Mesenchymal stem cell (in vitro differentiated cells and primary cell): ENCODE results near the gene WDR44.

Source experiments
- DNase-seq: peaks from one replicate; pipeline ENCODE4 v3.0.0-alpha.2; 2013
- H2AFZ ChIP-seq: one replicate; pipeline ENCODE4 v1.6.1; 2013; ENCODE audit warnings: low read depth, mild to moderate bottlenecking, control low read depth, inconsistent platforms, low read length, moderate library complexity
- H2AK5ac ChIP-seq: 2 replicates; pipeline ENCODE4 v1.6.1; 2013; ENCODE audit warnings: low read length, moderate library complexity, mild to moderate bottlenecking, inconsistent platforms; ENCODE audit not compliant: severe bottlenecking
- H2BK120ac ChIP-seq: one replicate; pipeline ENCODE4 v1.6.1; 2013; ENCODE audit warnings: low read depth, mild to moderate bottlenecking, inconsistent platforms, low read length, moderate library complexity
- H2BK12ac ChIP-seq, 2 experiments: one replicate each; pipeline ENCODE4 v1.6.1; 2013; ENCODE audit warnings: inconsistent platforms in 2 of 2, low read length in 2 of 2, mild to moderate bottlenecking in 2 of 2, moderate library complexity in 2 of 2, control low read depth in 1 of 2
- H2BK15ac ChIP-seq: one replicate; pipeline ENCODE4 v1.6.1; 2013; ENCODE audit warnings: mild to moderate bottlenecking, low read depth, inconsistent platforms; ENCODE audit not compliant: poor library complexity, severe bottlenecking
- H2BK5ac ChIP-seq: 2 replicates; pipeline ENCODE4 v1.6.1; 2013; ENCODE audit warnings: low read depth, mild to moderate bottlenecking, low read length, control low read depth, inconsistent platforms; ENCODE audit not compliant: poor library complexity, severe bottlenecking
- H3K14ac ChIP-seq, 2 experiments: one replicate each; pipeline ENCODE4 v1.6.1; 2013; ENCODE audit warnings: inconsistent platforms in 2 of 2, low read length in 2 of 2, control low read depth in 1 of 2, mild to moderate bottlenecking in 1 of 2, moderate library complexity in 1 of 2
- H3K18ac ChIP-seq, 2 experiments: one replicate each; pipeline ENCODE4 v1.6.1; 2013; ENCODE audit warnings: inconsistent platforms in 2 of 2, low read length in 2 of 2, control low read depth in 1 of 2, low read depth in 1 of 2, mild to moderate bottlenecking in 1 of 2
- H3K23ac ChIP-seq, 2 experiments: one replicate each; pipeline ENCODE4 v1.6.1; 2013; ENCODE audit warnings: inconsistent platforms in 2 of 2, low read length in 2 of 2, mild to moderate bottlenecking in 2 of 2, moderate library complexity in 2 of 2, control low read depth in 1 of 2
- H3K27ac ChIP-seq: 2 replicates; pipeline ENCODE4 v1.5.1; 2013; ENCODE audit warnings: mild to moderate bottlenecking, moderate library complexity, low read length, control low read depth, inconsistent platforms; ENCODE audit not compliant: poor library complexity, severe bottlenecking
- H3K27me3 ChIP-seq, 2 experiments: 2 replicates each; pipeline versions ENCODE4 v1.6.1 to v1.7.0; 2013; ENCODE audit warnings: low read length in 2 of 2, mild to moderate bottlenecking in 2 of 2, moderate library complexity in 2 of 2, control low read depth in 1 of 2, inconsistent platforms in 1 of 2; ENCODE audit not compliant: control insufficient read depth in 1 of 2, insufficient read depth in 1 of 2
- H3K36me3 ChIP-seq, 2 experiments: 2 replicates each; pipeline versions ENCODE4 v1.6.1 to v1.7.0; 2013; ENCODE audit warnings: low read length in 2 of 2, control low read depth in 1 of 2, inconsistent platforms in 1 of 2, low read depth in 1 of 2, mild to moderate bottlenecking in 1 of 2; ENCODE audit not compliant: insufficient read depth in 2 of 2, control insufficient read depth in 1 of 2
- H3K4ac ChIP-seq, 2 experiments: one replicate each; pipeline ENCODE4 v1.6.1; 2013; ENCODE audit warnings: inconsistent platforms in 2 of 2, low read length in 2 of 2, mild to moderate bottlenecking in 2 of 2, moderate library complexity in 2 of 2, control low read depth in 1 of 2, low read depth in 1 of 2
- H3K4me1 ChIP-seq: 2 replicates; pipeline ENCODE4 v1.6.1; 2013; ENCODE audit warnings: low read depth, low read length, control low read depth; ENCODE audit not compliant: control insufficient read depth, insufficient read depth
- H3K4me2 ChIP-seq: 2 replicates; pipeline ENCODE4 v1.6.1; 2013; ENCODE audit warnings: low read length, mild to moderate bottlenecking, inconsistent platforms; ENCODE audit not compliant: poor library complexity, severe bottlenecking
- H3K4me3 ChIP-seq, 2 experiments: 2 replicates each; pipeline versions ENCODE4 v1.5.1 to v1.7.0; 2013; ENCODE audit warnings: low read length in 2 of 2, mild to moderate bottlenecking in 2 of 2, control low read depth in 1 of 2, low read depth in 1 of 2; ENCODE audit not compliant: insufficient read depth in 1 of 2
- H3K79me1 ChIP-seq: replicated peaks from 2 replicates; pipeline ENCODE4 v1.6.1; 2013; ENCODE audit warnings: mild to moderate bottlenecking, control low read depth, low read length, inconsistent platforms; ENCODE audit not compliant: poor library complexity, severe bottlenecking
- H3K9ac ChIP-seq: 2 replicates; pipeline ENCODE4 v1.7.0; 2013; ENCODE audit warnings: mild to moderate bottlenecking, low read length, moderate library complexity
- H3K9me3 ChIP-seq: 2 replicates; pipeline ENCODE4 v1.7.0; 2013; ENCODE audit warnings: mild to moderate bottlenecking, low read length; ENCODE audit not compliant: control insufficient read depth
- H4K8ac ChIP-seq: one replicate; pipeline ENCODE4 v1.6.1; 2013; ENCODE audit warnings: inconsistent platforms, mild to moderate bottlenecking, low read length, moderate library complexity
- H4K91ac ChIP-seq: one replicate; pipeline ENCODE4 v1.6.1; 2013; ENCODE audit warnings: mild to moderate bottlenecking, low read length, inconsistent platforms
- WGBS: methylation state at CpG from one replicate; pipeline ENCODE4 v1.1.7; 2013; ENCODE audit warnings: mixed read lengths; 5-methylcytosine and 5-hydroxymethylcytosine counted together

WDR44 gene

GRCh38 chrX:118495061-118495921 is 149.4 kb downstream of the WDR44 start, which contains the start of gene DOCK11:
DOCK11 (plus strand) TSS chrX:118495815; CDS start chrX:118495972, 157 bp downstream.
- Histone ChIP-seq H2AFZ (peak within 1 kb of the TSS; percentile 96), H2BK120ac (peak within 1 kb of the TSS; percentile 49), H3K23ac (no peak within 1 kb of the TSS), H3K79me1 (peaks cover 2% of the 10 kb centered on the region), H3K9ac (peak within 1 kb of the TSS; percentile 88), H3K36me3 (no peaks in the 10 kb centered on the region), H2BK5ac (no peak within 1 kb of the TSS), H3K4me1 (peaks cover 7% of the 10 kb centered on the region), H3K18ac (peak within 1 kb of the TSS; percentile 83 to 98), H2BK12ac (peak within 1 kb of the TSS in 1 of 2 experiments; percentile 93), H2BK15ac (peak within 1 kb of the TSS; percentile 48), H3K27ac (no peak within 1 kb of the TSS), H3K27me3 (no peaks in the 10 kb centered on the region), H3K14ac (peak within 1 kb of the TSS in 1 of 2 experiments; percentile 93), H4K8ac (peak within 1 kb of the TSS; percentile 77), H3K4ac (peak within 1 kb of the TSS in 1 of 2 experiments; percentile 69), H3K9me3 (no peaks in the 10 kb centered on the region), H3K4me2 (peak within 1 kb of the TSS; percentile 70), H4K91ac (peak within 1 kb of the TSS; percentile 61), H3K4me3 (peak within 1 kb of the TSS; percentile 79 to 85), H2AK5ac (no peak within 1 kb of the TSS)
- WGBS: 23% methylated on average over 18 of the region's 64 CpGs
- peak; percentile 86 for DNase-seq

- peaks cover 7% of the 10 kb centered on the region for H3K4me1 ChIP-seq
- H3K27me3 ChIP-seq: no peaks in the 10 kb centered on the region
- H2BK15ac ChIP-seq: peak overlapping the region; percentile 48
- no peak overlapping the region for H2AK5ac ChIP-seq
- peaks cover 2% of the 10 kb centered on the region for H3K79me1 ChIP-seq
- peak overlapping the region; percentile 88 for H3K9ac ChIP-seq
- H3K4me2 ChIP-seq: peak overlapping the region; percentile 70
- no peak overlapping the region for H3K27ac ChIP-seq
- H3K18ac ChIP-seq: peak overlapping the region; percentile 14 to 98
- peak overlapping the region in 1 of 2 experiments; percentile 93 for H3K14ac ChIP-seq
- H3K23ac ChIP-seq: no peak overlapping the region
- peak overlapping the region; percentile 79 to 85 for H3K4me3 ChIP-seq
- peak overlapping the region; percentile 7 for H4K91ac ChIP-seq
- H3K9me3 ChIP-seq: no peaks in the 10 kb centered on the region
- H3K4ac ChIP-seq: peak overlapping the region in 1 of 2 experiments; percentile 69
- no peak overlapping the region for H2BK5ac ChIP-seq
- H2BK120ac ChIP-seq: peak overlapping the region; percentile 49
- peak; percentile 20 for DNase-seq
- peak overlapping the region; percentile 96 for H2AFZ ChIP-seq
- H3K36me3 ChIP-seq: no peaks in the 10 kb centered on the region
- no peak overlapping the region for H4K8ac ChIP-seq
- 0% methylated on average over 31 of the region's 81 CpGs for WGBS
- peak overlapping the region in 1 of 2 experiments; percentile 78 for H2BK12ac ChIP-seq
Observed at GRCh38 chrX:118495958-118496762, 150.3 kb downstream of the WDR44 start.

- DNase-seq: no peak
- Histone ChIP-seq H3K79me1 (peaks cover 2% of the 10 kb centered on the region), H2BK120ac (no peak overlapping the region), H4K8ac (no peak overlapping the region), H3K4me2 (peak overlapping the region; percentile 70), H2BK15ac (peak overlapping the region; percentile 48), H3K18ac (peak overlapping the region in 1 of 2 experiments; percentile 90), H2AK5ac (no peak overlapping the region), H3K27me3 (no peaks in the 10 kb centered on the region), H3K9ac (peak overlapping the region; percentile 88), H4K91ac (peak overlapping the region; percentile 7), H2AFZ (peak overlapping the region; percentile 5), H3K9me3 (no peaks in the 10 kb centered on the region), H2BK12ac (no peak overlapping the region), H3K4ac (no peak overlapping the region), H3K14ac (peak overlapping the region in 1 of 2 experiments; percentile 93), H3K4me3 (peak overlapping the region; percentile 79 to 85), H3K4me1 (peaks cover 7% of the 10 kb centered on the region), H3K27ac (no peak overlapping the region), H3K23ac (no peak overlapping the region), H3K36me3 (no peaks in the 10 kb centered on the region), H2BK5ac (no peak overlapping the region)
- WGBS: 3% methylated on average over 13 of the region's 13 CpGs
Observed at GRCh38 chrX:118496763-118497079, 150.8 kb downstream of the WDR44 start.
